ENCODE results near the gene ADH7.

The ADH7 gene

DNA sequence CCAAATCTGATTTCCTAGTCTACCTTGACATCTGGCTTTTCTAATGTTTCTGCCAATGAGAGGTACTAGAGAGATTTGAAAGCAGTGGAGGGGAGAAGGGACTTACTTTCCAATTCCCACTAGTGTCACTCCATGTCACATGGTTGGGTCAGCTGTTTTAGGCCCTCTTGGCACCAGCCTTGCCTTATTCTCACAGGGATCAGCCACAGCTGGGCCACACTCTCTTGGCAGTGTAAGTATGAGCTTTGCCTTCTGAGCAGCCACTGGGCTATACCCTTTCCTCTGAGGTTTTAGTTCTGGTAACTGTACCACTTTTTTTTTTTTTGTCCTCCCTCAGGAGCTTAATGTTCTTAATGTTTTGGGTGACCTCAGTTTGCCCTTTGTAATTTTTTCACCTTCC lies 72.4 kb downstream of the ADH7 start:
- TF ChIP-seq, protein P1, sequence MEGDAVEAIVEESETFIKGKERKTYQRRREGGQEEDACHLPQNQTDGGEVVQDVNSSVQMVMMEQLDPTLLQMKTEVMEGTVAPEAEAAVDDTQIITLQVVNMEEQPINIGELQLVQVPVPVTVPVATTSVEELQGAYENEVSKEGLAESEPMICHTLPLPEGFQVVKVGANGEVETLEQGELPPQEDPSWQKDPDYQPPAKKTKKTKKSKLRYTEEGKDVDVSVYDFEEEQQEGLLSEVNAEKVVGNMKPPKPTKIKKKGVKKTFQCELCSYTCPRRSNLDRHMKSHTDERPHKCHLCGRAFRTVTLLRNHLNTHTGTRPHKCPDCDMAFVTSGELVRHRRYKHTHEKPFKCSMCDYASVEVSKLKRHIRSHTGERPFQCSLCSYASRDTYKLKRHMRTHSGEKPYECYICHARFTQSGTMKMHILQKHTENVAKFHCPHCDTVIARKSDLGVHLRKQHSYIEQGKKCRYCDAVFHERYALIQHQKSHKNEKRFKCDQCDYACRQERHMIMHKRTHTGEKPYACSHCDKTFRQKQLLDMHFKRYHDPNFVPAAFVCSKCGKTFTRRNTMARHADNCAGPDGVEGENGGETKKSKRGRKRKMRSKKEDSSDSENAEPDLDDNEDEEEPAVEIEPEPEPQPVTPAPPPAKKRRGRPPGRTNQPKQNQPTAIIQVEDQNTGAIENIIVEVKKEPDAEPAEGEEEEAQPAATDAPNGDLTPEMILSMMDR (IDR thresholded peaks at IDR 0.05): no peak
- peak overlapping the region; percentile 28 to 29 for H3K27ac ChIP-seq

More for the DNA sequence above, 72.4 kb downstream of the ADH7 start:
- DNase-seq (ENCODE audit: low spot score): no peak
- no peak overlapping the region for H3K4me3 ChIP-seq
